T-cell (primary cell): ENCODE results near the gene KCNJ6. TPM values are rescaled to one million over a fixed set of nuclear protein-coding genes. Genes with fewer than 3 reads are reported as not detected.

ENCODE experiments used
- ATAC-seq, 4 experiments: fragments of 200-7000 bp in 3 of 4; fragments of 150-1000 bp in 1 of 4; cut with Tn5 transposase; replicated peaks in 1 of 4; 1 replicate in 3 of 4; 2 replicates in 1 of 4; pipeline ENCODE4 v1.10.0; 2021; ENCODE audit warnings: moderate library complexity in 3 of 4, mild to moderate bottlenecking in 2 of 4, moderate number of reproducible peaks in 1 of 4
- CTCF ChIA-PET, 2 donors: fragments of 300-600 bp; sonication (Branson Sonifier 250); formaldehyde crosslinking; loops; one replicate each; lab custom pipeline; 2022; ENCODE audit warnings: antibody characterized with exemption in 2 of 2; lab: Charles Lee
- POLR2A ChIA-PET, 2 donors: fragments of 300-600 bp; sonication (Branson Sonifier 250); formaldehyde crosslinking; loops; one replicate each; lab custom pipeline; 2022; ENCODE audit warnings: antibody characterized with exemption in 2 of 2; lab: Charles Lee
- DNase-seq, 35 experiments: peaks; one replicate each; pipeline versions ENCODE4 v3.0.0 to v3.0.0-alpha.2; 2013 to 2023
- H3K27ac ChIP-seq: one replicate; pipeline ENCODE4 v1.5.1; 2013; ENCODE audit warnings: low read length
- H3K27me3 ChIP-seq, 2 experiments: replicated peaks in 1 of 2; 1 replicate in 1 of 2; 2 replicates in 1 of 2; pipeline versions ENCODE4 v1.6.1 to v1.7.0; 2013; ENCODE audit warnings: low read length in 1 of 2, mixed read lengths in 1 of 2; ENCODE audit not compliant: control insufficient read depth in 2 of 2, insufficient read depth in 2 of 2; ENCODE audit errors: extremely low read depth in 1 of 2
- H3K36me3 ChIP-seq, 2 donors: 1 replicate in 1 of 2; 2 replicates in 1 of 2; pipeline versions ENCODE4 v1.6.1 to v1.7.0; 2013; ENCODE audit warnings: low read length in 1 of 2; ENCODE audit not compliant: control insufficient read depth in 2 of 2, insufficient read depth in 1 of 2; ENCODE audit errors: extremely low read depth in 1 of 2
- H3K4me1 ChIP-seq, 2 experiments: 1 replicate in 1 of 2; 2 replicates in 1 of 2; pipeline versions ENCODE4 v1.6.1 to v1.7.0; 2013; ENCODE audit warnings: low read length in 2 of 2, mixed read lengths in 1 of 2; ENCODE audit not compliant: insufficient read depth in 2 of 2, control insufficient read depth in 1 of 2; ENCODE audit errors: extremely low read depth in 1 of 2
- H3K4me3 ChIP-seq, 2 donors: 1 replicate in 1 of 2; 2 replicates in 1 of 2; pipeline versions ENCODE4 v1.5.1 to v1.7.0; 2013; ENCODE audit warnings: mild to moderate bottlenecking in 2 of 2, low read length in 1 of 2, moderate library complexity in 1 of 2; ENCODE audit not compliant: control insufficient read depth in 1 of 2; ENCODE audit errors: extremely low read depth in 1 of 2
- H3K9me3 ChIP-seq: 2 replicates; pipeline ENCODE4 v1.7.0; 2013
- H3K27ac Mint-ChIP-seq, 2 donors: one replicate each; pipeline ENCODE4 v1.8.0; 2020 to 2021; ENCODE audit warnings: mild to moderate bottlenecking in 2 of 2, mixed read lengths in 2 of 2
- H3K27me3 Mint-ChIP-seq, 2 donors: one replicate each; pipeline ENCODE4 v1.8.0; 2021 to 2022; ENCODE audit warnings: mixed read lengths in 2 of 2
- H3K36me3 Mint-ChIP-seq: one replicate; pipeline ENCODE4 v1.8.0; 2021; ENCODE audit warnings: mixed read lengths
- H3K4me1 Mint-ChIP-seq, 3 donors: one replicate each; pipeline ENCODE4 v1.8.0; 2020 to 2022; ENCODE audit warnings: mixed read lengths in 3 of 3, mild to moderate bottlenecking in 1 of 3
- H3K4me3 Mint-ChIP-seq, 3 donors: one replicate each; pipeline ENCODE4 v1.8.0; 2020 to 2022; ENCODE audit warnings: mild to moderate bottlenecking in 3 of 3, mixed read lengths in 3 of 3, moderate library complexity in 3 of 3
- H3K9me3 Mint-ChIP-seq, 3 donors: one replicate each; pipeline ENCODE4 v1.8.0; 2020 to 2022; ENCODE audit warnings: mixed read lengths in 3 of 3
- WGBS: methylation state at CpG from one replicate; pipeline ENCODE4 v1.1.5; 2013; ENCODE audit warnings: missing lambda C conversion rate; ENCODE audit not compliant: insufficient coverage; 5-methylcytosine and 5-hydroxymethylcytosine counted together
- total RNA-seq, 35 experiments: library from RNA in 6 of 35; stranded (reverse) in 6 of 35; fragments of 120-200 nt in 1 of 35; gene quantifications; one replicate each; pipeline versions ENCODE4 v1.2.1 to v1.2.4 and lab custom pipeline; 2013 to 2026

The KCNJ6 gene, protein sequence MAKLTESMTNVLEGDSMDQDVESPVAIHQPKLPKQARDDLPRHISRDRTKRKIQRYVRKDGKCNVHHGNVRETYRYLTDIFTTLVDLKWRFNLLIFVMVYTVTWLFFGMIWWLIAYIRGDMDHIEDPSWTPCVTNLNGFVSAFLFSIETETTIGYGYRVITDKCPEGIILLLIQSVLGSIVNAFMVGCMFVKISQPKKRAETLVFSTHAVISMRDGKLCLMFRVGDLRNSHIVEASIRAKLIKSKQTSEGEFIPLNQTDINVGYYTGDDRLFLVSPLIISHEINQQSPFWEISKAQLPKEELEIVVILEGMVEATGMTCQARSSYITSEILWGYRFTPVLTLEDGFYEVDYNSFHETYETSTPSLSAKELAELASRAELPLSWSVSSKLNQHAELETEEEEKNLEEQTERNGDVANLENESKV
- total RNA-seq (not detected), total RNA-seq (lab: John Stamatoyannopoulos, UW) (0 to 0.10 (median 0) reads per million in 29 experiments)
- not detected for total RNA-seq (2013)

DNA sequence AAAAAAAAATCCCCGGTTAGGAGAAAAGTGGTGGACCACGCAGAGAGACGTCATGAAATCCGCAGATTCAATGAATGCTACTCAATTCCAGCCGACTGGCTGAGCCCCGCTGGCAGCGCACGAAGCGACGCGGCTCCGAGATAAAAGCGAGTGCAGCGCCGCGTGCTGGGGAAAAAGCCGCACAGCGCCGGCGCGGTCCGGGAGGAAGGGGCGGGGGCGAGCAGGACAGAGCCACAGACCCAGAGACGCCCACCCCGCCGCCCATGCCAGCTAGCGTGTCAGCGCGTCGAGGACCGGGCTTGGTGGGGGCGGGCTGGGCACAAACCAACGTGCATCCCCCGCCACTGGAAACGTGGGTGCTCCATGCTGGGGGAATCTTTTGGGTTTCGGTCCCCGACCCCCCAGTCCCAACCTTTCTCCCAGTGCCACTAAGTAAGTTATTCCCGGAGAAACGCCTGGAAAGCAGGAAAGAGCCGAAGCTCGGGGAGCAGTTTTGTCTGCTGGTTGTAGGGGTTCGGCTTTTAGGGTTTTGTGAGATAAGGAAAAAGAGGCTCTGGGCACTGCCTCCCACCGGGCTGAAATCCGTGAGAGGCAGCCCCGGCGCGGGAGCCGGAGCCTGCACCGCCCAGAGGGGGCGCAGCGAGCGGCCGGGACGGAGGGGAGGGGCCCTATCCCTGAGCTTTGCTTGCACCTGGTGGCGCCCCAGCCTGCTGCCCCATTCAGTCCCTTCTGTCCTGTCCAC lies at the start of gene KCNJ6:
KCNJ6 (minus strand) TSS at position 148 of the 742 bp plus-strand sequence. CDS start 75,775 bp downstream, outside the sequence.
- POLR2A ChIA-PET: no interaction called here
- Mint-ChIP-seq H3K9me3 (peaks cover 0 to 4% (median 0%) of the 10 kb centered on the region in 3 donors), H3K4me3 (peak within 1 kb of the TSS in 1 of 3 donors; percentile 33), H3K36me3 (no peaks in the 10 kb centered on the region), H3K27me3 (peaks cover 61 to 75% of the 10 kb centered on the region in 2 donors), H3K27ac (no peak within 1 kb of the TSS), H3K4me1 (peaks cover 8 to 10% (median 8%) of the 10 kb centered on the region in 3 donors)
- ATAC-seq (no peak), DNase-seq (no peak)
- Histone ChIP-seq H3K27me3 (peaks cover 14 to 37% of the 10 kb centered on the region in 2 experiments), H3K9me3 (no peaks in the 10 kb centered on the region), H3K4me3 (no peak within 1 kb of the TSS), H3K36me3 (no peaks in the 10 kb centered on the region), H3K27ac (no peak within 1 kb of the TSS), H3K4me1 (peaks cover 0 to 3% of the 10 kb centered on the region in 2 experiments)
- CTCF ChIA-PET: no interaction called here
- 3% methylated on average over 38 of the region's 56 CpGs for WGBS

DNA sequence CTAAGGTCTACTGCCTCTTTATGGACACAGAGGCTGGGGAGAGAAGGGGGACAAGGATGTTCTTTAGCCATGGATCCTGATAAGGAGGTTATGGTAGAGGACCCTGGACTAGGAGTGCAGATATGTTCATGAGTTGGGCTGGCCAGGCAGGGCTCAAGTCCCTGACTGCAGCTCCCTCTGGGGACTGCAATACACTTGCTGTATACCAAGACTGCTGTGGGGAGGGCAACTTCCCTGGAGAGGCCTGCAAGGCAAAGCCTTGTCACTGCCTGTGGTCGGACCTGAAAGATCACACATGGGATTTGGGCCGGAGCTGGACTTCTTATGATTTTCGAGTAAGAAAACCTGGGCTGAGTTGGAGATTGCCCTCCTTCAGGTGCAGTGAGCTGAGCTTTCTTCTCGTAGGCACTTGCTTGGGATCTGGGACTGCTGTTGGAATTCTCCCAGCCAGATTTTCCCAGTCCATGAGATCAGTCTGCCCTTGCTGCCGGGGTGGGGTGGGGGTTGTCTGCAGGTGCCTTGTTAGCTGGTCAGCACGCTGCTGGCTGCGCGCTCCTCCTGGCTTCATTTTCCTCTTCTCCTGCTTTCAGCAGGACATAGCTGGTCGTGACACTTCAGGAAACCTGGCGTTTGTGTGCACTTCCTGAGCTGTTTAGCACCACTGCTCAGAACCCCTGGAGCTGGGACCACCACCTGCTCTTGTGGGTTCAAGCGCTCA lies 49.0 kb upstream of the KCNJ6 start:
- H3K27ac Mint-ChIP-seq: no peak overlapping the region
- no peak overlapping the region for H3K4me3 ChIP-seq
- H3K9me3 ChIP-seq: no peaks in the 10 kb centered on the region
- ATAC-seq (no peak), DNase-seq (no peak)
- H3K4me1 Mint-ChIP-seq: no peaks in the 10 kb centered on the region
- CTCF ChIA-PET: no interaction called here
- no peaks in the 10 kb centered on the region for H3K9me3 Mint-ChIP-seq
- H3K27me3 Mint-ChIP-seq: peaks cover 3 to 18% of the 10 kb centered on the region in 2 donors
- no peaks in the 10 kb centered on the region for H3K27me3 ChIP-seq
- no peaks in the 10 kb centered on the region for H3K4me1 ChIP-seq
- no peak overlapping the region for H3K27ac ChIP-seq
- WGBS: 69% methylated on average over 10 of the region's 11 CpGs
- POLR2A ChIA-PET: no interaction called here
- H3K36me3 Mint-ChIP-seq: no peaks in the 10 kb centered on the region
- H3K36me3 ChIP-seq: no peaks in the 10 kb centered on the region
- no peak overlapping the region for H3K4me3 Mint-ChIP-seq

DNA sequence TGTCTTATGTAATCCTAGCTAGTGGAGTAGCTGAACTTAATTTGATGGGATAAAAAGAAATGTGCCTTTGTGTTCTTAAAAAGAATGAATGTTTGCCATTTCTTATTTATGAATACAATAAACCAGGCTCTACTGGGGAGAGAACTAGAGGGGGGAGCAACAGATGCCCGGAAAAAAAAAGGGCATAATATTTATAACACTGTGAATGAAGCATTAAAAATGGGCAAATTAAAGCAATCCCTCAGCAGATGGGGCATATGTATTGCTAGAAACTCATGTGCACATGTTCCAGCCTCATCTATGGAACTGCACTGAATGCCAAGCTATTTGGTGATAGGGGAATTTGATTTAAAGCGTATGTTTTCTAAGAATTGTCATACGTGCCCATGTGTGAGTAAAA lies 42.3 kb upstream of the KCNJ6 start:
- Histone ChIP-seq H3K27ac (no peak overlapping the region), H3K4me3 (no peak overlapping the region), H3K36me3 (no peaks in the 10 kb centered on the region), H3K27me3 (peaks cover 0 to 2% of the 10 kb centered on the region in 2 experiments), H3K4me1 (no peaks in the 10 kb centered on the region), H3K9me3 (no peaks in the 10 kb centered on the region)
- DNase-seq (no peak), ATAC-seq (no peak)
- Mint-ChIP-seq H3K4me3 (no peak overlapping the region), H3K27ac (no peak overlapping the region), H3K4me1 (no peaks in the 10 kb centered on the region), H3K27me3 (peaks cover 22 to 29% of the 10 kb centered on the region in 2 donors), H3K9me3 (no peaks in the 10 kb centered on the region), H3K36me3 (no peaks in the 10 kb centered on the region)
- ChIA-PET POLR2A (interaction anchor here in 1 of 2 donors (0.9 kb wide), 1 partner anchor 1844 kb away, joined by 3 read pairs; no protein-coding TSS in a partner anchor), CTCF (no interaction called here)
- no CpG with 5 or more reads among the region's 3 CpGs for WGBS

DNA sequence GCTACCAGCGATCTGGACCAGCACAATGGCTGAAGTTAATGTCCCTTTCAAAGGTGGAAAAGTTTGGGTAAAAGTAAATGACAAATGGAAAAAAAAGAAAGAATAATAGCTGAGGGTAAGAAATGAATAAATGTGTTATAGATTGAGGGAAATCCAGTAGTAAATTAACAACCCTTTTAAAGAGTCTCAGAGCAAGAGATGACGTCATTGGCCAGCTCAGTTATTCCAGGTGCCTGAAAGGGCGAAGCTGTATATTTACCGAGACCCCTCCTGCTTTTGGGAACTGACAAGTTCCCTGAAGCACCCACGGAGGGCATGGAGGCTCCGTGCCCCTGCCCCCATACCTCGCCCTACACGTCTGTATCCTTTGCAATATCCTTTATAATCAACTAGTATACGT lies 40.5 kb upstream of the KCNJ6 start:
- CTCF ChIA-PET: no interaction called here
- POLR2A ChIA-PET: no interaction called here
- no peak for DNase-seq
- Mint-ChIP-seq H3K4me3 (no peak overlapping the region), H3K27me3 (peaks cover 22 to 31% of the 10 kb centered on the region in 2 donors), H3K36me3 (no peaks in the 10 kb centered on the region), H3K4me1 (no peaks in the 10 kb centered on the region), H3K9me3 (no peaks in the 10 kb centered on the region), H3K27ac (no peak overlapping the region)
- no peak for ATAC-seq
- Histone ChIP-seq H3K4me3 (no peak overlapping the region), H3K4me1 (no peaks in the 10 kb centered on the region), H3K36me3 (no peaks in the 10 kb centered on the region), H3K9me3 (no peaks in the 10 kb centered on the region), H3K27me3 (peaks cover 0 to 7% of the 10 kb centered on the region in 2 experiments), H3K27ac (no peak overlapping the region)
- WGBS: 70% methylated on average over 7 of the region's 9 CpGs

DNA sequence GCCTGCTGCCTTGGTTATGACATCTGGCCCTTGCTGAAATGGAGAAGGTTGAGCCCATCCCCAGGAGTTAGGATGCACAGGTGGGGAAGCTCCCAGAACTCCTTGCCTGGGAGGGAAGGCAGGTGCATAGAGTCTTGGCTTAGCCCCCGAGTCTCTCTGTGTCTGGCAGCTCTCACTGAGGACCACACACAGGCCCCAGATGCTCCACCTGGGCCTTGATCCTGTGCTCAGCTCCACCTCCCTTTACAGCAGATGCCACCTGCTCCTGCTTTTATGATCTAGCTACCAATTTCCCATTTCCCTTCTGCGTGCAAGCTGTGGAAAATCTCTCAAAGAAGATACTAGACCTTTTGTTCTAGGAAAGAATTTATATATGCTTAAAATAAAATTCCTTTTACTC lies 28.8 kb upstream of the KCNJ6 start:
- ATAC-seq (no peak), DNase-seq (no peak)
- Histone ChIP-seq H3K9me3 (no peaks in the 10 kb centered on the region), H3K4me1 (no peaks in the 10 kb centered on the region), H3K27ac (no peak overlapping the region), H3K36me3 (no peaks in the 10 kb centered on the region), H3K4me3 (no peak overlapping the region), H3K27me3 (peaks cover 0 to 9% of the 10 kb centered on the region in 2 experiments)
- Mint-ChIP-seq H3K9me3 (peaks cover 0 to 7% (median 4%) of the 10 kb centered on the region in 3 donors), H3K36me3 (no peaks in the 10 kb centered on the region), H3K27ac (no peak overlapping the region), H3K27me3 (peaks cover 0 to 3% of the 10 kb centered on the region in 2 donors), H3K4me3 (no peak overlapping the region), H3K4me1 (no peaks in the 10 kb centered on the region)
- no CpG with 5 or more reads among the region's 2 CpGs for WGBS
- CTCF ChIA-PET: no interaction called here
- POLR2A ChIA-PET: no interaction called here

DNA sequence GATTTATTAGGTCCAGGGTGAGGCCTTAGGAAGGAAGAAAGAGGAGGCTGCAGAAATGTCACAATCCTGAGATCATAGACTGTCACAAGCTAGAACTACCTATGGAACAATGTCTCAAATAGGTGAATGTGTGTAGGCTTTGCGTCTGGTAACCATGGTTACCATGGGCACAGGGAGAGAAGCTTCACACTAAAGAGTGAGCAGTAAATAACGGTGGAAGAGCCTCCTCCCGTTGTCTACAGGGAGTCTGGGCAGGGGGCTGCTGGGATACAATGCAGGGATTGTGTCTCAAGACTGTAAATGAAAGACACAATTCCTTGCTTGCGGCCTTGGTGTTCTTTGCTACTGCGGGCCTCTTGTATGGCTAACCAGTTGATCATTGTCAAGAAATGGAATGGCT lies 28.2 kb upstream of the KCNJ6 start:
- DNase-seq (no peak), ATAC-seq (no peak)
- H3K27me3 ChIP-seq: peaks cover 0 to 9% of the 10 kb centered on the region in 2 experiments
- H3K9me3 Mint-ChIP-seq: peaks cover 0 to 12% (median 8%) of the 10 kb centered on the region in 3 donors
- no peaks in the 10 kb centered on the region for H3K9me3 ChIP-seq
- no peak overlapping the region for H3K4me3 ChIP-seq
- no peaks in the 10 kb centered on the region for H3K4me1 Mint-ChIP-seq
- H3K27ac ChIP-seq: no peak overlapping the region
- H3K4me1 ChIP-seq: no peaks in the 10 kb centered on the region
- no peaks in the 10 kb centered on the region for H3K36me3 Mint-ChIP-seq
- H3K27me3 Mint-ChIP-seq: peaks cover 0 to 3% of the 10 kb centered on the region in 2 donors
- WGBS: 89% methylated on average over 4 of the region's 5 CpGs
- H3K36me3 ChIP-seq: no peaks in the 10 kb centered on the region
- POLR2A ChIA-PET: no interaction called here
- CTCF ChIA-PET: no interaction called here
- H3K27ac Mint-ChIP-seq: no peak overlapping the region
- H3K4me3 Mint-ChIP-seq: no peak overlapping the region
